ENCODE results near the gene NOS3. TPM values are rescaled to one million over a fixed set of nuclear protein-coding genes. Genes with fewer than 3 reads are reported as not detected.

Gene NOS3
- total and polyA plus RNA-seq, 9 of the 15 experiments (the other 6 are each of a cell fraction or from before 2014, with no cell fraction given) = 1.1 to 121 (median 23.6) TPM

- TF ChIP-seq ZNF740 (CRISPR knock-in tag; IDR thresholded peaks at IDR 0.05) = 0 out of 2 replicates have a peak, but pooled peaks have one; percentile 60
- TF ChIP-seq ZNF740 (tag; IDR thresholded peaks at IDR 0.05) = no peak
- TF ChIP-seq NKRF (IDR thresholded peaks at IDR 0.05; ENCODE audit: borderline replicate concordance) = peak; percentile 51; the same call in 1 of the 2 replicates
- no peak for TF ChIP-seq ZNF41 (CRISPR knock-in tag; conservative IDR thresholded peaks at IDR 0.05)
- TF ChIP-seq ZBTB1 (CRISPR knock-in tag; IDR thresholded peaks at IDR 0.05; ENCODE audit: borderline replicate concordance, low read depth) = no peak
- TF ChIP-seq ZBTB5 (IDR thresholded peaks at IDR 0.05) = 0 out of 2 replicates have a peak, but pooled peaks have one; percentile 37
- no peak for TF ChIP-seq ZNF57 (CRISPR knock-in tag; IDR thresholded peaks at IDR 0.05)
- no peak for TF ChIP-seq SMARCC2 (IDR thresholded peaks at IDR 0.05; ENCODE audit: low read depth)
- no peak for TF ChIP-seq ZNF75A (CRISPR knock-in tag; IDR thresholded peaks at IDR 0.05)
- TF ChIP-seq CBFA2T3 (IDR thresholded peaks at IDR 0.05) = no peak
- no peak for TF ChIP-seq PHF21A (IDR thresholded peaks at IDR 0.05; ENCODE audit: borderline replicate concordance, low read depth)
- no peak for TF ChIP-seq ZNF280A (IDR thresholded peaks at IDR 0.05; ENCODE audit: low read depth, partially characterized antibody)
- 0 out of 2 replicates have a peak, but pooled peaks have one; percentile 73 for TF ChIP-seq RERE (CRISPR knock-in tag; IDR thresholded peaks at IDR 0.05; ENCODE audit: borderline replicate concordance)
- TF ChIP-seq PHB2 (IDR thresholded peaks at IDR 0.05; ENCODE audit: low read depth) = 0 out of 2 replicates have a peak, but pooled peaks have one; percentile 60
Observed at GRCh38 chr7:151061213-151062110, 70.6 kb downstream of the NOS3 start (continued).

Data from K562 (cell line).